ENCODE results near the gene WASF2. TPM values are rescaled to one million over a fixed set of nuclear protein-coding genes. Genes with fewer than 3 reads are reported as not detected.

Gene WASF2
- total RNA-seq, 1 experiment from 2014 or later, result 65.9 TPM

DNA sequence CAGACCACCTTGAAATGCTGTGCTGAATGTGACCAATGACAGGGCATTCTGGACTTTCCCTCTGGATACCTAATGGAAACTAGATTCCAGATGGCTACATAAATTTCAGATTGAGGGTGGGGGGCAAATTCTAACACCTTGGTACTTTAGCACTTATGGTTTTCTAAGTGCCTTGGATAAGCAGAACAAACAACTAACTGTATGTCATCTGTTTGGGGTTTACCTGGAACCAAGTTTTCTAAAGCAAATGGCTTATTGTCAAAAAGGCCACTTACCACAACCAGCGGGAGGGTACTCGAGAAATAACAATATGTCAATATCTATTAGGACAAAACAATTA lies 58.4 kb downstream of the WASF2 start:
- H3K36me3 Mint-ChIP-seq (ENCODE audit: insufficient read depth in 1 of 3, low read depth in 3 of 3), result peaks cover 5 to 12% (median 12%) of the 10 kb centered on the region in 3 experiments; a peak in 6 of 7 replicates
- no peak overlapping the region for H3K4me3 Mint-ChIP-seq
- peak overlapping the region; percentile 51 for H3K27ac ChIP-seq (ENCODE audit: insufficient read length, low read depth, low read length)
- peaks cover 44 to 46% of the 10 kb centered on the region in 2 experiments for H3K4me1 Mint-ChIP-seq
- H4K91ac ChIP-seq (ENCODE audit: insufficient read length, low read depth, low read length), result no peak overlapping the region
- H2AK5ac ChIP-seq (ENCODE audit: insufficient read length, low read length), result no peak overlapping the region
- peaks cover 6% of the 10 kb centered on the region for H3K79me1 ChIP-seq (ENCODE audit: insufficient read depth, low read depth, low read length, poor library complexity, severe bottlenecking)
- DNase-seq, result no peak
- H3K14ac ChIP-seq (ENCODE audit: insufficient read depth, low read length), result no peak overlapping the region
- no peaks in the 10 kb centered on the region for H3K27me3 ChIP-seq (ENCODE audit: insufficient read depth, low read length)
- no peak overlapping the region for H2BK120ac ChIP-seq (ENCODE audit: low read depth, low read length, poor library complexity, severe bottlenecking)
- H3K4ac ChIP-seq (ENCODE audit: low read depth, low read length), result no peak overlapping the region
- H2BK20ac ChIP-seq (ENCODE audit: low read depth, low read length, poor library complexity, severe bottlenecking), result no peak overlapping the region
- no CpG with 5 or more reads among the region's 2 CpGs for WGBS (ENCODE audit: extremely low coverage, insufficient read length, low lambda C conversion rate)
- no peaks in the 10 kb centered on the region for H4K20me1 ChIP-seq (ENCODE audit: control insufficient read depth, insufficient read depth, insufficient read length)
- H3K56ac ChIP-seq (ENCODE audit: insufficient read length, low read depth, low read length), result no peak overlapping the region
- no peaks in the 10 kb centered on the region for H3K27me3 Mint-ChIP-seq (ENCODE audit: low read depth)
- H3K23me2 ChIP-seq (ENCODE audit: insufficient read length, low read depth, low read length, poor library complexity, severe bottlenecking), result no peaks in the 10 kb centered on the region
- H3K23ac ChIP-seq (ENCODE audit: insufficient read length, low read depth, low read length), result no peak overlapping the region
- no peak overlapping the region for H2BK15ac ChIP-seq (ENCODE audit: low read depth, low read length)
- H2AFZ ChIP-seq (ENCODE audit: low read length), result no peak overlapping the region
- no peak overlapping the region for H4K8ac ChIP-seq (replicated peaks; ENCODE audit: insufficient read length, low read depth, low read length)
- no peak overlapping the region for H2BK12ac ChIP-seq (ENCODE audit: insufficient read length, low read depth, low read length)
- H3K9me3 ChIP-seq (ENCODE audit: control insufficient read depth, low read depth, low read length), result no peaks in the 10 kb centered on the region
- TF ChIP-seq, protein P1, sequence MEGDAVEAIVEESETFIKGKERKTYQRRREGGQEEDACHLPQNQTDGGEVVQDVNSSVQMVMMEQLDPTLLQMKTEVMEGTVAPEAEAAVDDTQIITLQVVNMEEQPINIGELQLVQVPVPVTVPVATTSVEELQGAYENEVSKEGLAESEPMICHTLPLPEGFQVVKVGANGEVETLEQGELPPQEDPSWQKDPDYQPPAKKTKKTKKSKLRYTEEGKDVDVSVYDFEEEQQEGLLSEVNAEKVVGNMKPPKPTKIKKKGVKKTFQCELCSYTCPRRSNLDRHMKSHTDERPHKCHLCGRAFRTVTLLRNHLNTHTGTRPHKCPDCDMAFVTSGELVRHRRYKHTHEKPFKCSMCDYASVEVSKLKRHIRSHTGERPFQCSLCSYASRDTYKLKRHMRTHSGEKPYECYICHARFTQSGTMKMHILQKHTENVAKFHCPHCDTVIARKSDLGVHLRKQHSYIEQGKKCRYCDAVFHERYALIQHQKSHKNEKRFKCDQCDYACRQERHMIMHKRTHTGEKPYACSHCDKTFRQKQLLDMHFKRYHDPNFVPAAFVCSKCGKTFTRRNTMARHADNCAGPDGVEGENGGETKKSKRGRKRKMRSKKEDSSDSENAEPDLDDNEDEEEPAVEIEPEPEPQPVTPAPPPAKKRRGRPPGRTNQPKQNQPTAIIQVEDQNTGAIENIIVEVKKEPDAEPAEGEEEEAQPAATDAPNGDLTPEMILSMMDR (conservative IDR thresholded peaks at IDR 0.05), result no peak
- H3K79me2 ChIP-seq (ENCODE audit: insufficient read depth, low read length), result peaks cover 9% of the 10 kb centered on the region; the same call in 1 of the 2 replicates
- H3K4me2 ChIP-seq (ENCODE audit: insufficient read depth, insufficient read length, low read length), result no peak overlapping the region
- H3K27ac Mint-ChIP-seq, result peak overlapping the region; percentile 45 to 95 (median 87); a peak in 4 of 7 replicates
- no peaks in the 10 kb centered on the region for H3K9me3 Mint-ChIP-seq
- no peak overlapping the region for H3K9ac ChIP-seq (ENCODE audit: extremely low read depth, insufficient read length, low read length)
- no peak overlapping the region for H3K18ac ChIP-seq (ENCODE audit: insufficient read length, low read depth, low read length)
- H2BK5ac ChIP-seq (ENCODE audit: insufficient read length, low read length), result peak overlapping the region; percentile 46
- no peak overlapping the region for H3T11ph ChIP-seq (ENCODE audit: low read length)
- H3K4me1 ChIP-seq (ENCODE audit: insufficient read depth, low read length), result peaks cover 15% of the 10 kb centered on the region; the same call in 1 of the 2 replicates
- no peak overlapping the region for H4K5ac ChIP-seq (ENCODE audit: insufficient read length, low read depth, low read length)
